ENCODE data around the gene ITPRIPL2.

Gene ITPRIPL2

DNA sequence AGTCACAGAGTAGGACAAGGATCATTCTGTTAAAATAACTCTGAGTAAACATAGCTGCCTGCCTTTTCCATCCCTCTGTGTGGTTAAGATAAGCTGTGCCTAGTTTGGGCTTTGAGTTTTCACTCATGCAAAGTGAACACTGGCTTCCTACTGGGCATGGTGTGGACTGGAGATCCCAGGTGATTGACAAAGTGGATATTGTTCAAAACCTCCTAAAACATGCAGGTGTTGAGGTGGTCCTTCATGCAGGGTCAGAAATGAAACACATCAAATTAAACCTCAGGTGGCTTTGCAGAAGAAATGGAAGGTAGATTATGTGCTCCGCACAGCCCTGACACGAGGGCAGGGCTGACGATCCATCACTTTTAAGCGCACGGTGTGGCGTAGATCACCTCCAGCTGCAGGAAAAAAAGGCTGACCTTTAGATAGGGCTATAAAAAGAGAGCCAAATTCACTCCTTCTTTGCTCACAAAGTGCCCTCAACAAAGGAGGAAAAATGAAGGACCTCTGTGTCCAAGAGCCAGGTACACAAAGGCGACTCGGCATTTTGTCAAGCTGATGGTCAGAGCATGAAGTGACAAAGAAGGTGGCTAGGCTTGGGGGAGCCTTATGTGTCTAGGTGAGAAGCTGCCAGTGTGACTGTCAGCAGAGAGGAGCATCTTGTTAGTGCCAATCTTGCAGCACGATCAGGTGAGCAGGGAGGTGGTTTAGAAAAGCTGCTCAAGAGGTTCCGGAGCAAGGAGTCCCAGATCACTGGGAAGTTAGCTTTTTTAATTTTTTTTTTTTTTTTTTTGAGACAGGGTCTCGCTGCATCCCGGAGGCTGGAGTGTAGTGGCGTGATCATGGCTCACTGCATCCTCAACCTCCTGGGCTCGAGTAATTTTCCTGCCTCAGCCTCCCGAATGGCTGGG lies 19.9 kb upstream of the ITPRIPL2 start:
- no peak for DNase-seq (ENCODE audit: low spot score)
- no peak for FAIRE-seq

DNA sequence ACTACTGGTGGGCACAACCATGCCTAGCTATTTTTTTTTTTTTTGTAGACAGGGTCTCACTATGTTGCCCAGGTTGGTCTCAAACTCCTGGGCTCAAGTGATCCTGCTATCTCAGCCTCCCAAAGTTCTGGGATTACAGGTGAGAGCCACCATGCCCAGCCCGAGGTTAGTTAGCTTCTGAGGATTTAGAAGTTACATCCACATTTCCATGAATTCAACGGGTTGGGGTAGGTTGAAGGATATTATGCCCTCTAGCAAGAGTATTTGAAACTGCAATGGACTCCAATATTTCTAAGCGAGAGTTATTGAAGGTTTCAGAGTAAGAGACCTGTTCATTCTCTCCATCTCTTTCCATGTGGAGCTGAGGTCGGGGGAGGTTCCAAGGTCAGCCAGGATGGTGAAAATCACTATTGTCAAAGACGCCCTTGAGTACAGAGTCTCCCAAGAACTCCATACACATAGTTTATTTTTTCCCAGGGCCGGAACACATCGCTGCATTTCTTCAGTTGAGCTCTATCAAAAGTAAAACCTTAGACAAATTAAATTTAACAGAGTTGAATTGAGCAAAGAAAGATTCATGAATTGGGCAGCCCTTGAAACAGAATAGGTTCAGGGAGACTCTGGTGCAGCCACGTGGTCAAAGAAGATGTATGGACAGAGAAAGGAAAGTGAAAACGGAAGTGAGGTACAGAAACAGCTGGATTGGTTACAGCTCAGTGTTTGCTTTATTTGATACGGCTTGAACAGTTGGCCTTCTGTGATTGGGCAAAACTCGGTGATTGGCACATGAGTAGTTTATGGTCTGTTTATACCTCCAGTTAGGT lies 19.0 kb upstream of the ITPRIPL2 start:
- no peak for FAIRE-seq
- no peak for DNase-seq (ENCODE audit: low spot score)

DNA sequence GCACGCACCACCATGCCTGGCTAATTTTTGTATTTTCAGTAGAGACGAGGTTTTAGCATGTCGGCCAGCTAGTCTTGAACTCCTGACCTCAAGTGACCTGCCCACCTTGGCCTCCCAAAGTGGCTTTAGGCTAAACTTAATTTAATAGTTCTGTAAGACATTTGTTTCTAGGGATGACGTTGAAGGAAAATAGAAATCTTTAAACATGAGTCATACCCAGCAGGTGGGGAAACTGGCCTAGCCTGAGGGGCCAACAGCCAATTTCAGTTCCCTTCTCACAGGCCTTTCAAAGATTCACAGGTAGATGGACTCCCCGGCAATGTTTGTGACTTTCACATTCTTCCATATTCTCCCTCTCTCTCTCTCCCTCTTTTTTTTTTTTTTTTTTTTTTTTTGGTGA lies 18.1 kb upstream of the ITPRIPL2 start:
- DNase-seq (ENCODE audit: low spot score) (peak; percentile 30), FAIRE-seq (no peak)

DNA sequence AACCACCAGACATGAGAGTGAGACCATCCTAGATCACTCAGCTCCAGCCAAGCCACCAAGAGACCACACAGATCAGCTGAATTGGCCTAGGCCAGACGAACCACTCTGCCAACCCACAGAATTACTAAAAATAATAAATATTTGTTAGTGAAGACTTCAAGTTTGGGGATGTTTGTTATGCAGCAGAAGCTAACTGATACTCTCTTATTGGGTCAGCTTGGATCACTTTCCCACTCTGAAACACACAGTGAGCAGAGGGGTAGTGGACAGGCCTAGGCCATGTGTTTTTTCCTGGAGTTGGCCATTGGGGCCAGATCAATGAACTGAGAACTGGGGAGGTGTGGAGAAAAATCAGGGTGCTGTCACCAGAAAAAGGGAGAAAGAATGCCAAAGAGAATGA lies 15.6 kb upstream of the ITPRIPL2 start:
- DNase-seq (ENCODE audit: low spot score) = no peak
- FAIRE-seq = no peak

DNA sequence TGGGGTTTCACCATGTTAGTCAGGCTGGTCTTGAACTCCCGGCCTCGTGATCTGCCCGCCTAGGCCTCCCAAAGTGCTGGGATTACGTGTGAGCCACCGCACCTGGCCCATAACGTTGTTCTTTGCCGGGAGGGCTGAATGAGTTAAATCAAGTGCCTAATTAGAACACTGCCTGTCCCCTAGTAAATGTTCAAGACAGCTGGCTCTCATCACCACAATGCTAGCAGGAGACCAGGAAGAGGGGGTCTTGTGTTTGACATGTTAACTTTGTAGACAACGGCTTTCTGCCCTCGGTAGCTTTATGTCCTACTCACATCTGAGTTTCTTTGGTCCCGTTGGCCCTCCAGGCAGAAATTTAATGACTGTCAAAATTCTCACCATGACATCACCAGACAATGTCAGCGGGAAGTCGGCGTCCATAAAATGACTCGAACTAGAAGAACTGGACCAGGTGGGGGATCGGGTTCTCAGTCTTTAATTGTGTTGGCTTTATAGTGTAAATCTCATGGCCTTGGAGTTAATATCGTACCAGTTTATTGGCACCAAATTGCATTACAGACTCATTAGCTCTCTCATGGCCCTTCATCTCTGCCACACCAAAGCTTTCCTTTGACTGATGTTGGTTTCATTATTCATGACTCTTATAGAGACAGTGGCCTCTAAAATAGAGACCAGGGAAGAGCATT lies 11.4 kb upstream of the ITPRIPL2 start:
- no peak for FAIRE-seq
- no peak for DNase-seq (ENCODE audit: low spot score)

DNA sequence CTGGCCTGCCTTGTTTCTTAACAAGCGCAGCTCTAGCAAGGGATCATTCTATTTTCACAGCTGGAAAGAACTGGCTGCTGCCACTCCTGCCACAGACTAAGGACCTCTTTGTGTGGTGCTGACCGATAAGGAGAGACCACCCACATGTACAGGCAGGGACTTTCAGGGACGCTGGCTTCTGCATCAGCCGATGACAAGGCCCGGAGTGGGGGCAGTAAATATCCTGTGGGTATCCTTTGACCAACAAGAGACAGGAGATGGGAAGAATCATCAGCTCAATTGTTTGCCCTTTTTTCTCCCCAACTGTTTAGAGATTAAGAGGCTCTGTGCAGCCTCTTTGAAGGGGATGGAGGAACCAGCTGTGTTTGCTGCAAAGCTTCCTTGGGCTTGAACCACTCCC lies 9.2 kb upstream of the ITPRIPL2 start:
- FAIRE-seq (no peak), DNase-seq (ENCODE audit: low spot score) (no peak)

DNA sequence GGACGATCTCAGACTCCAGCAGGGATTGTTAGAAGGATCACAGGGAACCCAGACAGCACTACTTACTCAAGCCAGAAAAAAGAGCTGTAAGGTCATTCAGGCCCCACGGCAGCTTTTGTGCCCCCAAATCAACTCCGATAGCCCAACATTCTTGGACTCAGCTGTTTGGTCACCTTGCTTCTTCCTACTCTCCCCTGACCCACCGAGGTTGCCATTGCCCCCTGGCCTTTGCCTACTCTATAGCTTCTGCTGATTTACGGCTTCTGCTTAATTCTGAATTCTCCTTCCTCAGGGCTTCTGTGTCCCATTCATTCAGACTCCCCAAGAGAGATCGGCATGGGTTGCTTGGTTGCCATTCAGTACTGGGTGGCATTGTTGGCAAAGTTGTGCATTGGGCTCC lies 8.6 kb upstream of the ITPRIPL2 start:
- no peak for DNase-seq (ENCODE audit: low spot score)
- no peak for FAIRE-seq

DNA sequence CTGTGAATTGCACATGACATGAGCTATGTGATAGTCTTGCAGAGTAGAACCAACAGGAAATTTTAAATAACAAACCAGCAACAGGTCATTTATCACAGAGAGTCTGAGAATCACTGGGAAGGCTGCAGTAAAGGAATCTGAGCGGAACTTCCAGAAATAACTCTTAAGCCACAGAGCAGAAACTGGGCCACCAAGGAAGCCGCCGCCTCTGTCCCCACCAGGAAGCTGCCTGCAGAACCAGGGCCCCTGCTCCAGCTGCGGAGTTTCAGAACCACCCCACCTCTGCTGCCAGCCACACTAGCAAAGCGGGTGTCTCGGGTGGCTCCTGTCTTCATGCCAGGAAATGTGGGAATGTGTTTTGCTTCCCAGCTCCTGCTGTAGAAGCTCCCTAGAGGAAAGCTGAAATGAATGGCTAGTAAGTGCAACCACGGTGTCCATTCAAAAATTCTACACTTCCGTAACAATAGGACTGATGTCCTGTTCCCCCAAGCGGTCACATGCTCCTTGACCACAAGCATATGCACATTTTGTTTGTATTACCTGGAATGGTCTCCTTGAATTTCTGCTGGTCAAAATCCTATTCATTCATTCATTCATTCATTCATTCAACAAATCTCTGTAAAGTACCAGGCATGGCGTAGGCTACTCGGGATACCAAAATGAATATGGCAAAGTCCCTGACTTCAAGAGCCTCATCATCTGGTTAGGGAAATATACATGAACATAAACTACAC lies 7.7 kb upstream of the ITPRIPL2 start:
- DNase-seq (ENCODE audit: low spot score) = no peak
- no peak for FAIRE-seq

DNA sequence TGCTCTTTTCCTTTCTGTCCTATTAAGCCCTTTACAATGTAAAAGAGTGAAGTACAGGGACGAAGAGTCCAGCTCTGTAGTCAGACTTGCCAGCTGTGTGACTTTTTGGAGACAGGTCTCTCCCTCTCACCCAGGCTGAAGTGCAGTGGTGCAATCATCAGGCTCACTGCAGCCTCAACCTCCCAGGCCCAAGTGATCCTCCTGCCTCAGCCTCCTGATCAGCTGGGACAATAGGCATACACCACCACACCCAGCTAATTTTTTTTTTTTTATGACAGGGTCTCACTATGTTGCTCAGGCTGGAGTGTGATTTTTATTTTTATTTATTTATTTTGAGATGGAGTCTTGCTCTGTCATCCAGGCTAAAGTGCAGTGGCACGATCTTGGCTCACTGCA lies 7.1 kb upstream of the ITPRIPL2 start:
- DNase-seq (ENCODE audit: low spot score) = no peak
- no peak for FAIRE-seq

DNA sequence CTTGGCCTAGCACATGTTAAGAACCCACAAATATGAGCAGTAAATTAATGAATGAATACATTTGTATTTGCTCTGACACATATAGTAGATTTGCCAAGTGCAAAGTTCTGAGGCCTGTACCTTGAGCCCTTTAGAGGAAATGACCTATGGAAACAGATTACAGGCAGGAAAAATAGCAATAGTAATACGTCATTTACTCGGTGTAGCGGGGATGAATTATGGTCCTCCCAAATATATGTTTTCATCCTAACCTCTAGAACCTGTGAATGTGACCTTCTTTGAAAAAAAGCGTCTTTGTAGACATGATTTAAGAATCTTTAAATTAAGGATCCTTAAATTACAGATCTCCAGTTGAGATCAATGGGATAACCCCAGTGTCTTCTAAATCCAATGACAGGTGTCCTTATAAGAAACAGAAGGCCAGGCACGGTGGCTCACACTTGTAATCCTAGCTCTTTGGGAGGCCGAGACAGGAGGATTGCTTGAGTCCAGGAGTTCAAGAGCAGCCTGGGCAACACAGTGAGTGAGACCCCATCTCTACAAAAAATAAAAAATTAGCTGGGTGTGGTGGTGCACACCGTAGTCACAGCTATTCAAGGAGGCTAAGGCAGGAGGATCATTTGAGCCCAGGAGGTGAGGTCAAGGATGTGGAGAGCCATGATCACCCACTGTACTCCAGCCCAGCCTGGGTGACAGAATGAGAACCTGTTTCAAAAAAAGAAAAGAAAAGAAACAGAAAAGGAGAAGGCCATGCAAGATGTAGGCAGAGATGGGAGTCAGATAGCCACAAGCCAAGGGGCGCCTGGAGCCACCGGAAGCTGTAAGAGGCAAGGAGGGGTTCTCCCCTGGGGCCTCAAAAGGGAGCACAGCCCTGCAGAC lies 5.1 kb upstream of the ITPRIPL2 start:
- no peak for FAIRE-seq
- no peak for DNase-seq (ENCODE audit: low spot score)

DNA sequence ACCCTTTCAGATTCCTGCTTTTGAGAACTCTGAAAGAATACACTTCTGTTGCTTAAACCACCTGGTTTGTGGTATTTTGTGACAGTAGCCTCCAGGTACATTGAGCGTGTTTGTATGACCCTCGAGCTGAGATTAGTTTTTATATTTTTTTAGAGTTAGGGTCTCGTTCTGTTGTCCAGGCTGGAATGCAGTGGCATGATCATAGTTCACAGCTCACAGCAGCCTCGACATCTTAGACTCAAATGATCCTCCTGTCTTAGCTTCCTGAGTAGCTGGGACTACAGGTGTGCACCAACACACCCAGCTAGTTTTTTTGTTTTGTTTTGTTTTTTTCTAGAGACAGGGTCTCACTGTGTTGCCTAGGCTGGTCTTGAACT lies 4.5 kb upstream of the ITPRIPL2 start:
- FAIRE-seq = no peak
- no peak for DNase-seq (ENCODE audit: low spot score)

DNA sequence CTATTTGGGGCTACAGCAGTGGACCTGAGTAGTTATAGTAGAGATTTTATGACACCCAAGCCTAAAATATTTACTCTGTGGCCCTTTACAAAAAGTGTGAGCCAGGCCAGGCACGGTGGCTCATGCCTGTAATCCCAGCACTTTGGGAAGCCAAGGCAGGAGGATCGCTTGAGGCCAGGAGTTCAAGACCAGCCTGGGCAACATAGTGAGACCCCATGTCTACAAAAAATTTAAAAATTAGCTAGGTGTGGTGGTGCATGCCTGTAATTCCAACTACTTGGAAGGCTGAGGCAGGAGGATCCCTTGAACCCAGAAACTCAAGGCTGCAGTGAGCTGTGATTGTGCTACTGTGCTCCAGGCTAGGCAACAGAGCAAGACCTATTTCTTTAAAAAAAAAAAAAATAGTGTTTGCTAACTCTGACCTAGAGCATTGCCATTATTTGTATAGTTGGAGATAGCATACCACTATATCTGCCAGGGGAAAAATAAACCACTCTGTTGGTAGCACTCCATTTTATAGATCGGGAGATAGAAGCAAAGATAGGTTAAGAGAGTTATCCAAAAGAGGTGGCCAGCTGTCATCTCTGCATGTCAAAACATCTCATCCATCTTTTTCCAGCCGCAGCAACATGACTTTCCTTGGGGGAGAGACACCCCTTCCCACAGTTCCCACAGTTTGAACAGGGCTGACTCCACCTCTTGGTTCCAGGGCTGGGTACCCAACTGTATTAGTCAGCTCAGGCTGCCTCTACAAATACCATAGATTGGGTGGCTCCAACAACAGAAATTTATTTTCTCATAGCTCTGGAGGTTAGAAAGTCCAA lies 3.0 kb upstream of the ITPRIPL2 start:
- no peak for FAIRE-seq

DNA sequence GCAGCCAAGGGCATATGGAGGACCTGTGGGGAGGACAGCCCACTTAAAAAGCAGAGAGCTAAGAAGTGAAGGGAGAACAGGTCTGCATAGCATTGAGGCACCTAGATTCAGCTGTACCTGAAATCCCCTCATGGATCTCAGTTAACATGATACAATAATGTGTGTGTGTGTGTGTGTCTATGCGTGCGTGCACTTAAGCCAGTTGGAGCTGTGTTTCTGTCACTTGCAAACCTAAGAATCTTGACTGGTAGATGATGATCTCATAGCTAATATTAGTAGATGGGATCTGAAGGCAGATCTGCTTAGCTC lies 1.7 kb upstream of the ITPRIPL2 start:
- DNase-seq (ENCODE audit: low spot score) (no peak), FAIRE-seq (no peak)

More for the DNA sequence above, 3.0 kb upstream of the ITPRIPL2 start:
- DNase-seq (ENCODE audit: low spot score) = no peak

DNA sequence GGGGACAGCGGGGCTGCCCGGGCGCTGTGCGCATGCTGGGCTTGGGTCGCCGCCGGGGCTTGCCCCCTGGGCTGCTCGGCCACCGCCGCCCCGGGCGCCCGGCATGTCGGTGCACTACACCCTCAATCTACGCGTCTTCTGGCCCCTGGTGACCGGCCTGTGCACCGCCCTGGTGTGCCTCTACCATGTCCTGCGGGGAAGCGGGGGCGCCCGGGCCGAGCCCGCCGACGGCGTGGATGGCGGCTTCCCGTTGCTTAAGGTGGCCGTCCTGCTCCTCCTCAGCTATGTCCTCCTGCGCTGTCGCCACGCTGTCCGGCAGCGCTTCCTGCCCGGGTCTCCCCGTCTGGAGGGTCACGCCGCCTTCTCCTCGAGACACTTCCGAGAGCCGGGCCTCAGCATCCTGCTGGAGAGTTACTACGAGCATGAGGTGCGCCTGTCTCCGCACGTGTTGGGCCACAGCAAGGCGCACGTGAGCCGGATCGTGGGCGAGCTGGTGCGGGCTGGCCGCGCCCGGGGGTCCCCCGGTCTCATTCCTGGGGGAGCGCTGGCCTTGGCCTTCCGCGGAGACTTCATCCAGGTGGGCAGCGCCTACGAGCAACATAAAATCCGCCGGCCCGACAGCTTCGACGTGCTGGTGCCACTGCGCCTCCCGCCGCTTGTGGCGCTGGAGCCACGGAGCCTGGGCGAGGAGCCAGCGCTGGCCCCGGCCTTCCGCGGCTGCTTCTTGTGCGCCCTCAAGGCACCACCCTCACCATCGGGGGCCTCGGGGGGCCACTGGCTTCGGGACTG lies 789 bp downstream of the ITPRIPL2 start:
- FAIRE-seq = no peak
- peak; percentile 64 for DNase-seq (ENCODE audit: low spot score)

DNA sequence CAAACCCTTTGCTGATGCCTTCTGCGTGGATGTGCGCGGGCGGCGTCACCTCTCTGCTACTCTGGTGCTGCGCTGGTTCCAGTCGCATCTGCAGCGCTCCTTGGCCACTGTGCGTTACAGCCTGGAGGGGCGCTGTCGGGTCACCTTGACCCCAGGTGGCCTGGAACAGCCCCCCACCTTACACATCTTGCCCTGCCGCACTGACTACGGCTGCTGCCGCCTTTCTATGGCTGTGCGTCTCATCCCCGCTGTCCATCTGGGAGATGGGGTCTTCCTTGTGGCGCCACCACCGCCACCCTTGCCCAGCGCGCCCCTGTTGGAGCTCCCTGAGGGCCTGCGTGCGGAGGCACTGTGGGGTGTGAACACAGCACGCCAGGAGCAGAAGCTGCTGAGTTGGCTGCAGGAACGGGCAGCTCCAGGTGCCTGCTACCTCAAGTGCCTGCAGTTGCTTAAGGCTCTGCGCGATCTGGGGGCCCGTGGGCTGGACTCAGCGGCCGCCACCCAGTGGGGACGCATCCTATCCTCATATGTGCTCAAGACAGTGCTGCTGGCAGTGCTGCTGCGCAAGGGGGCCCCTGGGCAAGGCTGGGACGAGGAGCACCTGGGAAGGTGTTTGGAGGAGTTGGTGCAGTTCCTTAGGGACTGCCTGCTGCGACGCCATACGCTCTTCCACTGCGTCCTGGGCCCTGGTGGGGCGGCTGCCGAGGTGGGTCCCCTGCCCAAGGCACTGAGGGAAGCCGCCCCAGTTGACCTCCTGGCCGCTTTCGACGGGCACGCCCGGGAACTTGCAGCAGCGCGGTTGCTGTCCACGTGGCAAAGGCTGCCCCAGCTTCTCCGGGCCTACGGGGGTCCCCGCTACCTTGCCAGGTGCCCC lies 1.6 kb downstream of the ITPRIPL2 start:
- no peak for FAIRE-seq

DNA sequence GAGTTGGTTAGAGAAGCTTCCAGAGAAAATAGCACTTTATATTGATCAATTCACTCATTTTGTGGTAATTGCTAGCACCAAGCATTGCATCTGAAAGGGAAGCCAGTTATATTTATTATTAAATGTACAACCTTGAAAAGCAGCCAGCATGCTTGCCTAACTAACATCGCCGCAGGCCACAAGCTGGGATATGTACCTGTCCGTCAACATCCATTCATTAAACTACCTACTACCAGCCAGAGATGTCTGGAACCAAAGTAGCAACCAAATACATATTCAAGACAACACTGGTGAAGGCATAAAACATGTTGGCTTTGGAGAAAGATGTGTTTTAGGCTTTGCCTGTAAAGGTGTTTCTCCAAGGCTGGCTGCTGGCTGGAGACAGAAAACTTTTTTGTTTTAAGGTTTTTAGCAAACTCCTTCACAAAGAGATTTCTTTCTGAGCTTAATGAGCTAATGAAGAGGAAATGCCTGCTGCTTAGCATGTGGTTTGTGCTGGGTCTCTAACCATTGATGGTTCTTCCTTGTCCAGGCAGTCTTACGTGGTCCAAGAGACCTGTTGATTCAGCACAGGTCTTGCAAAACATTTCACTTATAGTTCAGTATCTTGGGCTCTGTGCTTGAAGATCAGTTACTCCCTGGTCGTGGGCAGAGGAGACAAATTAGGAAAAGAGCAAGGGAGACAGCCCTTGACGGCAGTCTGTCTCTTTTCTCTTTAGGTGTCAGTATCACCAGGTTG lies 3.1 kb downstream of the ITPRIPL2 start:
- no peak for DNase-seq (ENCODE audit: low spot score)

More for the DNA sequence above, 1.6 kb downstream of the ITPRIPL2 start:
- no peak for DNase-seq (ENCODE audit: low spot score)

DNA sequence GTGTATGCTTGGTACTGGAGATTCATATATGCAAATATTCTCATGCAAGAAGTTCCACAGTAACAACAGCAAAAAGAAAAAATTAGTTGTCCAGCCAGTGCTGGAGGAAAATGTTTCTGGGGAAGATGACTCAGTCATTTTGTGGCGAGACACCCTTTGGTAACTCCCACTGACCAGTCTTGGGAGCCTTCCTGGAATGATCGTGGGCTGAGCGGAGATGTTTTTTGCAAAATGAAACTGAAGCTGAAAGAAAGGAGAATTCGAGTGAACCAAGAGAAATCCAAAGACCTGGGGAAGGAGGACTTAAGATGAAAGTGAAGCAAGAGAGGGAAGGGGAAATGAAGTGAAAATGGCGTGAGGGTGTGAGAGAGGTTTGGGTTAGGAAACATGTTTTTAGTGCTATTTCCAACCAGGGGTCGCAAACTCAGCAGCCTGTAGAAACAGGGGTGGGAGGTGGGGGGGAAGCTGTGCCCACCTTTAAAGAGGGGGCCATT lies 5.2 kb downstream of the ITPRIPL2 start:
- peak; percentile 71 for DNase-seq (ENCODE audit: low spot score)

More for the DNA sequence above, 3.1 kb downstream of the ITPRIPL2 start:
- no peak for FAIRE-seq

More for the DNA sequence above, 5.2 kb downstream of the ITPRIPL2 start:
- FAIRE-seq = no peak
